COLO829 (cell line): ENCODE measurements around the gene ADTRP.

ENCODE experiments used
- DNase-seq: peaks from one replicate; pipeline ENCODE4 v3.0.0; 2012; ENCODE audit warnings: low spot score

Gene ADTRP

DNA sequence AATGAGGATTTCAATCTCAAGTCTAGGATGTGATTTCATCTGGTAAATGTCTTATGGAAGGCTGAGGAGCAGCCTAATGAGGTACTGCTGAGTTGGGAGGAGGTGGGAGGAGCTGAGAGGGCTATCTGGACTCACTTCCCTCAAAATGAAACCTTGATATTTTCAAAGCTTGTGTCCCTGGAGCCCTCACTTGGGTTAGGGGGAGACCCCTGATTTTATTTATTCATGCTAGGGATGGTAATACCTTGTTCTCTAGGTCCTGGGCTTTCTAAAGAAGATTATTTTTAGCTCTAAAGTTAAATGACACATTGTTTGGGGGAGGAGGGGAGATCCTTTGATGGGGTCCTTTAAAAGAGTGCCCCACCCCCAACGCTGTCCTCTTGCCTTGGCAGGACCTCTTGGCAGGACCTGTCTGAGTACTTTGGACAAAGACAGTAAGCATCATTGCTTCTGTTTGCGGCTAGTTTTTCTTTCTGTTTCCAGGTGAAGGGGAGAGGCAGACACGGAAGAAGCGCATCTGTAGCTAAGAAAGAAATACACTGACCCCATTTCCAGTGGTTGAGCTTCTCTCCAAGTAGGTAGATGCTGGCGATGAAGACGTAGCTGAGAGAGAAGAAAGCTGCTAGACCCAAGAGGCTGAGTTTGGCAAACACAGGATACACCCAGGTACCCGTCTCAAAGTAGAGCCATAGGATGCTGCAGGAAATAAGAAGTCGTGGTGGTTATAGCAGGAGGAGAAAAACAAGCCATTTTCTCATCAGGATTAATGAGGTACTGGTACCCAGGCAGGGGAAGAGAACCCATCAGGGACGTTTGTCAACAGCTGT lies 55.6 kb downstream of the ADTRP start:
- no peak for DNase-seq

DNA sequence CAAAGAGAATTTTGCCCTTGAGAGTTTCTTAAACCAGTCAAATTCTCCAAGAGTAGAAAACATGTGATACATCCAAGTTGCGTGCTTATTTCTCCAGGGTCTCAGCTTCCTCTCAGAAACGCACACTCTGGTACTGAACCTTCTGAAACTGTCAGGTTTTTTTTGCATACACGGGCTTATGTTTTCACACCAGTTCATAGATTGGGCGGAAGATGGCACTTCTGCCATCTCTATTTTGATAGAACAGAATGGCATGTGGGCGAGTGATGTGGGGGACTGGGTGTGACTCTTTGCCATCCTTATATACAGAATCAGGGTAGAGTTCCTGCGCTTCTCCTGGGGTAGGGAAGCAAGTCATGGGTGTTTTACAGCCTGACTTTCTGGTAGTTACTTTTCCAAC lies 56.4 kb downstream of the ADTRP start:
- DNase-seq = no peak

DNA sequence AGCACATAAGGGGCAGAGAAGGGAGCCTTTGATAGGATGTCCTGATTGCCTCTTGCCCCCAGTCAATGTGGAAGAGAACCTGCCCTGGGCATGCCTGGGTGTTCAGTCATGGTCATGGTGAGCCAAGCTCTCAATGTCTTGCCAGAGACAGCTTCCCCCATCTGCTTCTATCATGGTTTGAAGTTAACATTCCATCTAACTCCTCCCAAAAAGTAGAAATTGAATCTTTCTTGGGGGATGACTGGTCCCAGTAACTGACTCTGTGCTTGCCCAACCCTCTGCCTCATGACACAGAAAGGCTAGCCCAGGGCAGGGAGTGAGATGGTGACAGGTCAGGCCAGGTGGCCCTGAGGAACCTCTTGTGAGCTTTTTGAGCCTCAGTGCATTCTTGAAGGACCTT lies 60.1 kb downstream of the ADTRP start:
- no peak for DNase-seq

DNA sequence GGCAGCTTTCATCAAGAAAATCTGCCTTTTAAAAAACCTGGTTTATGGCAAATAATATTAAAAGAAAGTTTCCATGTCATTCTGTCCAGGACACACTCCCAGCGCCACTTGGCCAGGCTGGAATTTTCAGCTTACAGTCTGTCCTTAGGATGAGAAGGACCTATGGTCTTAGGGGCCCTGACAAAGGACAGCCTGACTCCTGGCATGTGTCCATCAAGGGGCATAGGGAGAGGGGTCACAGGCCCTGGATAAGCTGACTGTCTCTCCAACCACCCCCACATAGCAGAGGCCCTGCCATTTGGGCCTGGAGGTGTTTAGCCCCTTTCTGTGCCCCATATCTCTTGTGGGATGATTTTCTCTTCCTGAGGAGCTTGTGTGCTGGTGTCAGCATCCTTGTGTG lies 60.6 kb downstream of the ADTRP start:
- no peak for DNase-seq

DNA sequence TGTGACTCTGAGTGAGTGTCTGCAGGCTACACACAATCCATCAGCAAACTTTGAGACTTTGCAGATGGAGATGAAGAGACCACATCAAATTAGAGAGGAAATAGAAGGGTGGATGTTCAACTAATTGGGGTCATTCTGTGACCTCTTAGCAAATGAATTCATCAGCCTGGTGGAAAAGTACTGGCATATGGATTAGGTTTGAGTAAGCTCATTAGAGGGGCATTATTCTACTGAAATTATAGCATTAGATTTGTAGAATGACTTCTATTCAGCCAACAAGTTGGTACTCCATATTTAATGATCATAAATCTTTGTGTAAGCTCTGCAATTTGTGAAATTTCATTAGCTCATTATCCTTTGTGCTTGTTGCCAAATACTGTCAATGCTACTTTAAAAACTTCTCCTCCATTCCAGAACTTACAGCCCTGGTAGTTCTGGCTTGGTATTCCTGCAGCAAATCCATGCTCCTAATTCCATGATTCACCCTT lies 63.8 kb downstream of the ADTRP start:
- no peak for DNase-seq

GRCh38 chr6:11714116-11714797 lies 64.3 kb downstream of the ADTRP start:
- DNase-seq = no peak

DNA sequence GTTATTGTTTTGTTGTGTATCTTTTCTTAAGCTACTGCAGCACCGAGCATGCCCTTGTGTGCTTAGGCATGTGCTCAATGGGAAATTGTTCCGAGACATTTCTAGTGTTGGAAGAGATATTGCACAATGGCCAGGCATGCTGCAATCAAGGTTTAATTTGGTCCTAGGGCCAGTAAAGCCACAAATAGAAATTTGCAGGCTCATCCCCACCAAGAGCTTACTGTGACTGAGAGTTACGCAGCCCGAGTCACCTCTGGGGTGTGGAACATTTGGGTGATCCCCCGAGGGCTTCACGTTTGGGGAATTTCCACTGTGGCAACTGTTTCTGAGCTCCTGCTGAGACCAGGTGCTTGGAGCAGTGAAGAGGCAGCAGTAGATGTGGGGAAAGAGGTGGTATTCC lies 65.8 kb downstream of the ADTRP start:
- no peak for DNase-seq

DNA sequence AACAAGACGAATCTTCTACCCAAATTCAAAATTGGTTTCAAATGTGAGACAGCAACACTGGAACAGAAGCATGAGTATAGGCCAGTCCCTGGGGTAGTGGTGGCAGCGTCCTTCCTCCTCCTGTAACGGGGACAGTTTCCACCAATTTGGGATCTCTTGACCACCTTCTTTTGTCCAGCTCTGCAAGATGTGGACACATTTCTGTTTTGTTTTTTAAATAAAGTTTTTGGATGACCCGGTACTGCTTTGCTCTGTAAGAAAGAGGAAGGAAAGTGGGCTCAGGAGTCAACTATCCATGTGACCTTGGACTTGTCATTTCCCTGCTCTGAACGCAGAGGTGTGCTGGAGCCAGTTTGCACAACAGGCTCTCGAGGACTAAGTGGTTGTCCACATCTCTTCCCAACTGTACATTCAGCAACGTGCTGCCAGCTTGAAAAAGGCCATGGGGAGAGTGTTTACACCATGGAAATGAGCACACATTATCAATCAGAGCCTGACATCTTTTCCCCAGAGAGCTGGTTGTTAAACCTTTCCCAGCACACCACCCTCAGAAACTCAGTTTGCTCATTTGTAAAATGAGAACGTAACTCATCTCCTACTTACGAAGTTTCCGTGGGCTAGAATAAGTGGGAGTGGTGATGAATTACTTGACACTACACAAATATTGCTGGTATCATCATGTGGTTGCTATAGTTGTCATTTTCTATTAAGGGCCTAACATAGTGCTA lies 66.5 kb downstream of the ADTRP start:
- DNase-seq = no peak

GRCh38 chr6:11711003-11711983 lies 67.3 kb downstream of the ADTRP start:
- no peak for DNase-seq

DNA sequence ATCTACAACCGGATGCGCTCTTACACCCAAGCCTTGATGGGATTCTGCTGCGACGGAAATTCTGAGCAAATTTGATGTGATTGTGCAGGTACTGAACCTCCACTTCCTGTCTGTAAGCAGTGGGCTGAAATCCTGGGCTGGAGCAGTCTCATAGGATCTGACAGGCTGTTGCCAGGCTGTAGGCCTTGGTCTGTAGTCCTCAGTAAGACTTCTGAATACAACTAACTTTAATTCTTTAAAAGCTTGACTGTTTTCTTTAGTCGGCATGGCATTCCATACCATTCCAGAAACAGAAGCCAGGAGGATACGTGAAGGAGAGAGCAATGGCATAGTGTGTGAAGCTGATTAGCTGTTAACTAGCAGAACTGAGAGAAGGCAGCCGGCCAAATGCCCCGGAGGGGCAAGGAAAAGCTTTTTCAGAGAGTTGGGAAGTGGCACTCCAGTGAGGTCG lies 68.3 kb downstream of the ADTRP start:
- DNase-seq = peak; percentile 50

- no peak for DNase-seq
These were observed 72.4 kb downstream of the ADTRP start for GRCh38 chr6:11706171-11706570.

DNA sequence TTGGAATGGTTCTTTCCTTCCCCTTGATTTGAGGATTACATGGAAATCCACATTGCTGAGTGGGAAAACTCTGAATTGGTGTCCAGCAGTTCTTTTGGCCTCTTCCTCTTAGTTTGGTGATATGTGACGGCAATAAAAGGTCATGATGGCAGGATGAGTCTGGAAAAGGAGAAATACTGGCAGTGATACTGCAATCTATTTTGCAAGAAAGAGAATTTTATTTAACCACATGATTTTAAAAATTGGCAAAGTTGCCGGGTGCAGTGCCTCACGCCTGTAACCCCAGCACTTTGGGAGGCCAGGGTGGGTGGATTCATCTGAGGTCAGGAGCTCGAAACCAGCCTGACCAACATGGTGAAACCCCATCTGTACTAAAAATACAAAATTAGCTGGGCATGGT lies 73.1 kb downstream of the ADTRP start:
- DNase-seq = no peak

- no peak for DNase-seq
These were observed 73.5 kb downstream of the ADTRP start for GRCh38 chr6:11705069-11705468.

DNA sequence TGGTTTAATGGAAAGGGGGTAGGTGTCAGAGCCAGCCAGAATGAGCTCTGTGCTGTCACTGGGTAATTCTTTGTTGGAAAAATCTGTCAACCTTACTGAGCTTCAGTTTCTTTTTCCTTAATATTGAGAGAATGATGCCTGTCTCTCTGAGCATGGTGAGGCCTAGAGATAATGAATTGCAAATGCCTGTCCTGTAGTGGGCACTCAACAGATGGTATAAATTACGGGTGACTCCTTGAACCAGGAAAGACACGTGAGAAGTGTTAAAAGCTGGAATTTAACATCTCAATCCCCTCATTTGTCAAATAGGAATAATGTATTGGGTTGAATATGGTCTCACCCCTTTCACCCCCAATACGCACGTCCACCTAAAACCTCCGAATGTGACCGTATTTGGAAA lies 74.9 kb downstream of the ADTRP start:
- no peak for DNase-seq

DNA sequence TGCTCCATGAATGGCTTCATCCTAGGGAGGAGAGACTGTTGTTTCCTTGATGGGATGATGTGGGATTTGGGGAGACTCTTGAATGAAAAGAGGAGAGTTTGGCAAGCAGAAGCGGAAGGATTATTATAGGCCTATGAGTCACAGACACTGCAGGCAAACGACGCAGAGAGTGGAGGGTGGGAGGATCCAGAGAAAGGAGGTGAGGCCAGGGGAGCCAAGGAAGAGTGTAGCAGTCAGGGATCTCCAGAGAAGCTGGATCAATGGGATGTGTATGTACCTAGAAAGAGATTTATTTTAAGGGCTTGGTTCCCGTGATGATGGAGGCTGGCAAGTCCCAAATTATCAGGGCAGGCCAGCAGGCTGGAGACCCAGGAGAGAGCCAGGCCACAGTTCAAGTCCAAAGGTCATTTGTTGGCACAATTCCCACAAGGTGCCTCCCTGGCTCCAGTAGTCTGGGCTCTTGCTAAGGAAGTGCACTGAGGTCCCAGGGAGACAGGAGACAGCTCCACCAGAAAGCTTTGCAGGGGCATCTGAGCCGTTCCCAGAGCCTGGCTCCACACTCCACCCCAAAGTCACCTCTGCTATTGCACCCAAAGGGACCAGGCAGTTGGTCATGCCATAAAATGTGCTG lies 76.0 kb downstream of the ADTRP start:
- DNase-seq = no peak

DNA sequence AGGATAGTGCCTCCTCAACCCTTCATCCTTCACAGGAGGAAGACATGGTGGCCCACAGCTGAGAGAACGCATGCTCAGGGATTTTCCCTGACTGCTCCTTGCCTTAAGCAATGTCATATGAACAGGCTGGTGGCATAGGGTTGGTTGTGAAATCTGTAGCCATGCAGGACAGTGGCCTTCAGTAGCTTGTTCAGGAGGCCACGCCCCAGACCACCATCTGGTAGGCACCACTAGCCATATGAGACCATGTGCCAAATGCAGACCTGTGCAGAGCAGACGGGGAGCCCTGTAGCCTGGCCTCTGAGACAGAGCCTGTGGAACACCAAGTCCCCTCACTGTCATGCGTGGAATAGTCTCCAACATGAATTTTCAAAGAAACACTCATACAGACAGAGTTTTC lies 76.5 kb downstream of the ADTRP start:
- DNase-seq = no peak

DNA sequence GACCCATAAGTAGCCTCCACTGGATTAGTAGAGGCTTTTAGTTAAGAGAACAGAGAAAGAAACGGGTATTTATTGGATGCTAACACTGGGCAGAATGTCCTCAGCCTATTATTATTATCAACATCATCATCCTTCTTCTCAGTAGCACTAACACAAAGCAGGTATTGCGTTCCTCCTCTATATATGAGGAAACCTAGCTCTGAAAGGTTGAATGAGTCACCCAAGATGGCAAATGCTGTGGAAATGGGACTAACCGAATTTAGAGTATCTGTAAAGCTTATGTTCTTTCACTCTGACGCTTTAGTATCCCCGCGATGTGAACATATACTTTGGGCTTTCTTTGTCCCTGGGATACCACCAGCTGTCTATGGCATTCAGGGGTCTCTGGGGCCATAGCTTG lies 77.0 kb downstream of the ADTRP start:
- peak; percentile 68 for DNase-seq

DNA sequence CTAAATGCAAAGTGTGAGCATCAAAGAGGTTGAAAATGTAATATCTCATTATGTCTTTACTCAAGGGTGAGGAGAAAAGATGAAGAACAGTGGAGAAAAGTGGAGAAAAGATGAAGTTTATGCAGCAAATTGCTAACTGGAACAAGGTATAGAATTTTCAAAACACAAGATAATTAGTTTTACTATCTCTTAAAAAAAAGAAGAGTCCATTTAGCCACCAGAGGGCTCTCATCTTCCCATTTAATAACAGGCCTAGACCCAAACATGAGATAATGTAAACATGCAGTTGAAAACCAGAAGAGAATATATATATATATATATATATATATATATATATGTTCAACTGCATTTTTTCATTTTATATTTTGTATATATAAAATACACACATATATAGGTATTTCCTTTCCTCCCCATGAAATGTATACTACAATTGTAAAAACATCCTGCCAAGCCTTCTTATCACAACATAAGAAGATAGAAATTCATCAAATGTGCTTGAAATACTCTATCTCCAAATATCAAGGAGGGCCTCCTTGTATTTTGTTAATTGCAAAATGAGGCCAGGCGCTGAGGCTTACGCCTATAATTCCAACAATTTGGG lies 78.4 kb downstream of the ADTRP start:
- peak; percentile 47 for DNase-seq

DNA sequence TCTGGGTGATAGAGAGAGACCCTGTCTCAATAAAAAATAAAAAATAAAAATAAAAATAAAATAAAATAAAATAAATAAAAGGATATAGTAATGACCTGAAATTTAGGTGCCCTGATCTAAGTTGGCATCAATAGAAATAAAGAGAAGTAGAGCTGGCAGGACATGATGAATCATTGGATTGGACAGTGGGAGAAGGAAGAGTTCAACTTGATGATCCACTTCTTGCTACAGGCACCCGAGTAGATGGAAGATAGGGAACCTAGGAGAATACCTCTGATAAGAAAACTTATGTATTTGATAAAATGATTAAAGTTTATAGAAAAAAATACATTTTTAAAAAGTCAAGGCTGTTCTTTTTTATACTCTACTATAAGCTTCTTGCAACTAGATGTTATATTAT lies 79.0 kb downstream of the ADTRP start:
- no peak for DNase-seq
